ENCODE data around the gene NUFIP2.
"Not testable (repeated sequence)": the region's sequence is repeated elsewhere in the genome, so short reads cannot be mapped to it uniquely, and the experiment has no call there.

Gene NUFIP2

GRCh38 chr17:29293890-29294579 lies at the start of gene NUFIP2:
Gene NUFIP2 (minus strand): TSS chr17:29294148. CDS start chr17:29294059, 89 bp downstream.
- peak; percentile 98 for DNase-seq

GRCh38 chr17:29342158-29342765 lies 48.3 kb upstream of the NUFIP2 start:
- DNase-seq: no peak

GRCh38 chr17:29341726-29342125 lies 47.8 kb upstream of the NUFIP2 start:
- no peak for DNase-seq

- DNase-seq: not testable (repeated sequence)
These were observed 45.1 kb upstream of the NUFIP2 start for GRCh38 chr17:29339016-29339415.

- no peak for DNase-seq
These were observed 37.7 kb upstream of the NUFIP2 start for GRCh38 chr17:29331708-29332085.

- no peak for DNase-seq
These were observed 37.2 kb upstream of the NUFIP2 start for GRCh38 chr17:29331075-29331707.

- DNase-seq: no peak
These were observed 33.5 kb upstream of the NUFIP2 start for GRCh38 chr17:29327412-29327811.

- DNase-seq: no peak
These were observed 32.3 kb upstream of the NUFIP2 start for GRCh38 chr17:29326023-29326813.

- DNase-seq: no peak
These were observed 28.4 kb upstream of the NUFIP2 start for GRCh38 chr17:29322363-29322762.

GRCh38 chr17:29303386-29303785 lies 9.4 kb upstream of the NUFIP2 start:
- DNase-seq: no peak

GRCh38 chr17:29299031-29299430 lies 5.1 kb upstream of the NUFIP2 start:
- no peak for DNase-seq

GRCh38 chr17:29295420-29295819 lies 1.5 kb upstream of the NUFIP2 start:
- DNase-seq: no peak

- no peak for DNase-seq
These were observed 592 bp upstream of the NUFIP2 start for GRCh38 chr17:29294580-29294900.

- DNase-seq: peak; percentile 36 to 50
These were observed 707 bp downstream of the NUFIP2 start for GRCh38 chr17:29292992-29293889.

- DNase-seq: peak; percentile 45 to 48
These were observed 1.6 kb downstream of the NUFIP2 start for GRCh38 chr17:29292071-29292991.

- DNase-seq: no peak
These were observed 2.7 kb downstream of the NUFIP2 start for GRCh38 chr17:29291163-29291752.

- DNase-seq: no peak
These were observed 4.1 kb downstream of the NUFIP2 start for GRCh38 chr17:29289852-29290251.

- DNase-seq: no peak
These were observed 10.0 kb downstream of the NUFIP2 start for GRCh38 chr17:29283961-29284360.

GRCh38 chr17:29283496-29283895 lies 10.5 kb downstream of the NUFIP2 start:
- no peak for DNase-seq

GRCh38 chr17:29279397-29280070 lies 14.4 kb downstream of the NUFIP2 start:
- DNase-seq: no peak
